Measurements from ENCODE around the gene FTCD. TPM values are rescaled to one million over a fixed set of nuclear protein-coding genes. Genes with fewer than 3 reads are reported as not detected.
"Not testable (repeated sequence)": the region's sequence is repeated elsewhere in the genome, so short reads cannot be mapped to it uniquely, and the experiment has no call there.

FTCD gene
- total RNA-seq, 1 experiment from 2014 or later: 5.9 TPM

DNA sequence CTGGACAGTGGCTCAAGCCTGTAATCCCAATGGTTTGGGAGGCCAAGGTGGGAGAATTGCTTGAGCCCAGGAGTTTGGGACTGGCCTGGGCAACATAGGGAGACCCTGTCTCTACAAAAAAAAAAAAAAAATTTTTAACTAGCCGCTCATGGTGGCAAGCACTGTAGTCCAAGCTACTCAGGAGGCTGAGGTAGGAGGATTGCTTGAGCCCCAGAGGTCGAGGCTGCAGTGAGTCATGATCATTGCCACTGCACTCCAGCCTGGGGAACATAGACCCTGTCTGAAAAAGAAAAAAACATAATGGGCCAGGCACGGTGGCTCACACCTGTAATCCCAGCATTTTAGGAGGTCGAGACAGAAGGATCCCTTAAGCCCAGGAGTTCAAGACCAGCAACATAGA is 23.6 kb upstream of the FTCD start:
- Histone ChIP-seq H3K4me1 (replicated peaks; ENCODE audit: insufficient read depth) (no peaks in the 10 kb centered on the region), H3F3A (ENCODE audit: insufficient read depth, low read depth) (no peaks in the 10 kb centered on the region), H3K27ac (no peak overlapping the region), H3K9me3 (ENCODE audit: insufficient read depth, low read depth) (no peaks in the 10 kb centered on the region), H3K4me3 (no peak overlapping the region), H2AFZ (no peak overlapping the region), H3K36me3 (ENCODE audit: low read depth) (no peaks in the 10 kb centered on the region), H3K79me2 (ENCODE audit: low read depth) (no peaks in the 10 kb centered on the region), H4K20me1 (ENCODE audit: insufficient read depth) (no peaks in the 10 kb centered on the region), H3K4me2 (no peak overlapping the region), H3K9me2 (ENCODE audit: insufficient read depth) (no peaks in the 10 kb centered on the region), H3K27me3 (ENCODE audit: insufficient read depth, low read depth) (no peaks in the 10 kb centered on the region)
- no peak for TF ChIP-seq EZH2 (IDR thresholded peaks at IDR 0.05; ENCODE audit: low read depth)
- TF ChIP-seq, protein P1, sequence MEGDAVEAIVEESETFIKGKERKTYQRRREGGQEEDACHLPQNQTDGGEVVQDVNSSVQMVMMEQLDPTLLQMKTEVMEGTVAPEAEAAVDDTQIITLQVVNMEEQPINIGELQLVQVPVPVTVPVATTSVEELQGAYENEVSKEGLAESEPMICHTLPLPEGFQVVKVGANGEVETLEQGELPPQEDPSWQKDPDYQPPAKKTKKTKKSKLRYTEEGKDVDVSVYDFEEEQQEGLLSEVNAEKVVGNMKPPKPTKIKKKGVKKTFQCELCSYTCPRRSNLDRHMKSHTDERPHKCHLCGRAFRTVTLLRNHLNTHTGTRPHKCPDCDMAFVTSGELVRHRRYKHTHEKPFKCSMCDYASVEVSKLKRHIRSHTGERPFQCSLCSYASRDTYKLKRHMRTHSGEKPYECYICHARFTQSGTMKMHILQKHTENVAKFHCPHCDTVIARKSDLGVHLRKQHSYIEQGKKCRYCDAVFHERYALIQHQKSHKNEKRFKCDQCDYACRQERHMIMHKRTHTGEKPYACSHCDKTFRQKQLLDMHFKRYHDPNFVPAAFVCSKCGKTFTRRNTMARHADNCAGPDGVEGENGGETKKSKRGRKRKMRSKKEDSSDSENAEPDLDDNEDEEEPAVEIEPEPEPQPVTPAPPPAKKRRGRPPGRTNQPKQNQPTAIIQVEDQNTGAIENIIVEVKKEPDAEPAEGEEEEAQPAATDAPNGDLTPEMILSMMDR (conservative IDR thresholded peaks at IDR 0.05): no peak
- no TSS peak for BruUV-seq (replicated peaks)
- POLR2A ChIA-PET (ENCODE audit: unreplicated experiment): no interaction called here
- intact Hi-C loops (cut with micrococcal nuclease; ENCODE audit: unreplicated experiment): no loop called here
- DNase-seq: no peak
- CTCF ChIA-PET: no interaction called here

DNA sequence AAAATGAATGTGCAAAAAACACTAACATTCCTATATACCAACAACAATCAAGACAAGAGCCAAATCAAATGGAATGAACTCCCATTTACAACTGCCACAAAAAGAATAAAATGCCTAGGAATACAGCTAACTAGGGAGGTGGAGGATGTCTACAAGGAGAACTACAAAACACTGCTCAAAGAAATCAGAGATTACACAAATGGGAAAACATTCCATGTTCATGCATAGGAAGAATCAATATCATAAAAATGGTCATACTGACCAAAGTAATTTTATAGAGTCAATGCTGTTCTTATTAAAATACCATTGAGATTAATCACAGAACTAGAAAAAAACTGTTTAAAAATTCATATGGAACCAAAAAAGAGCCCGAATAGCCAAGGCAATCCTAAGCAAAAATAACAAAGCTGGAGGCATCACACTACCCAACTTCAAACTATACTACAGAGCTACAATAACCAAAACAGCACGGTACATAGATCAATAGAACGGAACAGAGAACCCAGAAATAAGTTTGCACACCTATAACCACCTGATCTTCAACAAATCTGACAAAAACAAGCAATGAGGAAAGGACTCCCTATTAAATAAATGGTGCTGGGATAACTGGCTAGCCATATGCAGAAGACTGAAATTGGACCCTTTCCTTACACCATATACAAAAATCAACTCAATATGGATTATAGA is 21.2 kb upstream of the FTCD start:
- intact Hi-C loops (cut with micrococcal nuclease; ENCODE audit: unreplicated experiment); H3K4me3 ChIP-seq; H2AFZ ChIP-seq; H3K27me3 ChIP-seq (ENCODE audit: insufficient read depth, low read depth); H3K36me3 ChIP-seq (ENCODE audit: low read depth); H3K4me2 ChIP-seq; POLR2A ChIA-PET (ENCODE audit: unreplicated experiment); DNase-seq; H3F3A ChIP-seq (ENCODE audit: insufficient read depth, low read depth); CTCF ChIA-PET; H3K9me3 ChIP-seq (ENCODE audit: insufficient read depth, low read depth); BruUV-seq (replicated peaks); H3K27ac ChIP-seq; H3K79me2 ChIP-seq (ENCODE audit: low read depth); H3K4me1 ChIP-seq (replicated peaks; ENCODE audit: insufficient read depth); H3K9me2 ChIP-seq (ENCODE audit: insufficient read depth); H4K20me1 ChIP-seq (ENCODE audit: insufficient read depth): not testable (repeated sequence)

DNA sequence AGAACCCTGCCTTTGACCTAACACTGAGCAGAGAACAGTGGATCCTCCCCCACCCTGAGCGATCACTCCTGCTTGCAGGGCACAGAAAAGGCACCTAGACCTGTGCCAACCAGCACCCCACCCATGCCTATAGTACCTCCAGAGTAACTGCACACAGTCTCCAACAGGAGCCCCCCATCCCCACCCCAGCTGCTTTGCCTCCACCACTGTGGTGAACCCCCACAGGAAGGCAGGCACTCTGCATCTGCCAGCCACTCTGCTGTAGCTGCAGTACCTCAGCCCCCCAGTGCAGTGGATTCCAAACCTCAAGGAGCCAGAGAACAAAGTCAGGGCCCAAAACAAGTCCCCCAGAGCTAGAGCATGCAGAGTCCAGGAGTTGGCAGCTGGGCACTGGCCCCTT is 18.2 kb upstream of the FTCD start:
- Histone ChIP-seq H3K9me3 (ENCODE audit: insufficient read depth, low read depth) (no peaks in the 10 kb centered on the region), H3K9me2 (ENCODE audit: insufficient read depth) (no peaks in the 10 kb centered on the region), H3F3A (ENCODE audit: insufficient read depth, low read depth) (no peaks in the 10 kb centered on the region), H3K27me3 (ENCODE audit: insufficient read depth, low read depth) (no peaks in the 10 kb centered on the region), H3K36me3 (ENCODE audit: low read depth) (no peaks in the 10 kb centered on the region), H3K4me3 (no peak overlapping the region), H3K4me1 (replicated peaks; ENCODE audit: insufficient read depth) (no peaks in the 10 kb centered on the region), H3K4me2 (no peak overlapping the region), H4K20me1 (ENCODE audit: insufficient read depth) (no peaks in the 10 kb centered on the region), H2AFZ (no peak overlapping the region), H3K79me2 (ENCODE audit: low read depth) (no peaks in the 10 kb centered on the region), H3K27ac (no peak overlapping the region)
- intact Hi-C loops (cut with micrococcal nuclease; ENCODE audit: unreplicated experiment): no loop called here
- no peak for DNase-seq
- ChIA-PET CTCF (no interaction called here), POLR2A (ENCODE audit: unreplicated experiment) (no interaction called here)
- BruUV-seq (replicated peaks): no TSS peak
- TF ChIP-seq EZH2 (IDR thresholded peaks at IDR 0.05; ENCODE audit: low read depth): no peak
- TF ChIP-seq, protein P1 (conservative IDR thresholded peaks at IDR 0.05): no peak
